ENCODE data around the gene PYCR2.

PYCR2 gene

GRCh38 chr1:225877580-225877979 lies 46.5 kb downstream of the PYCR2 start:
- in situ Hi-C loops (cut with HindIII; ENCODE audit: low sequenced_read_pairs), result no loop called here
- TF ChIP-seq, protein P1, sequence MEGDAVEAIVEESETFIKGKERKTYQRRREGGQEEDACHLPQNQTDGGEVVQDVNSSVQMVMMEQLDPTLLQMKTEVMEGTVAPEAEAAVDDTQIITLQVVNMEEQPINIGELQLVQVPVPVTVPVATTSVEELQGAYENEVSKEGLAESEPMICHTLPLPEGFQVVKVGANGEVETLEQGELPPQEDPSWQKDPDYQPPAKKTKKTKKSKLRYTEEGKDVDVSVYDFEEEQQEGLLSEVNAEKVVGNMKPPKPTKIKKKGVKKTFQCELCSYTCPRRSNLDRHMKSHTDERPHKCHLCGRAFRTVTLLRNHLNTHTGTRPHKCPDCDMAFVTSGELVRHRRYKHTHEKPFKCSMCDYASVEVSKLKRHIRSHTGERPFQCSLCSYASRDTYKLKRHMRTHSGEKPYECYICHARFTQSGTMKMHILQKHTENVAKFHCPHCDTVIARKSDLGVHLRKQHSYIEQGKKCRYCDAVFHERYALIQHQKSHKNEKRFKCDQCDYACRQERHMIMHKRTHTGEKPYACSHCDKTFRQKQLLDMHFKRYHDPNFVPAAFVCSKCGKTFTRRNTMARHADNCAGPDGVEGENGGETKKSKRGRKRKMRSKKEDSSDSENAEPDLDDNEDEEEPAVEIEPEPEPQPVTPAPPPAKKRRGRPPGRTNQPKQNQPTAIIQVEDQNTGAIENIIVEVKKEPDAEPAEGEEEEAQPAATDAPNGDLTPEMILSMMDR (IDR thresholded peaks at IDR 0.05; ENCODE audit: low read depth, low read length, missing control alignments), result peak; percentile 71
- DNase-seq (ENCODE audit: low read depth), result no peak
- no peak overlapping the region for H3K4me3 ChIP-seq (ENCODE audit: low read depth, low read length)

- in situ Hi-C loops (cut with HindIII; ENCODE audit: low sequenced_read_pairs), result no loop called here
- TF ChIP-seq, protein P1 (IDR thresholded peaks at IDR 0.05; ENCODE audit: low read depth, low read length, missing control alignments), result no peak
- no peak overlapping the region for H3K4me3 ChIP-seq (ENCODE audit: low read depth, low read length)
- no peak for DNase-seq (ENCODE audit: low read depth)
Measured at GRCh38 chr1:225876900-225877510, 47.0 kb downstream of the PYCR2 start.

GRCh38 chr1:225875044-225875815 lies 48.8 kb downstream of the PYCR2 start:
- TF ChIP-seq, protein P1 (IDR thresholded peaks at IDR 0.05; ENCODE audit: low read depth, low read length, missing control alignments), result no peak
- H3K4me3 ChIP-seq (ENCODE audit: low read depth, low read length), result no peak overlapping the region
- DNase-seq (ENCODE audit: low read depth), result no peak
- in situ Hi-C loops (cut with HindIII; ENCODE audit: low sequenced_read_pairs), result no loop called here

GRCh38 chr1:225874431-225874830 lies 49.6 kb downstream of the PYCR2 start:
- in situ Hi-C loops (cut with HindIII; ENCODE audit: low sequenced_read_pairs), result no loop called here
- TF ChIP-seq, protein P1 (IDR thresholded peaks at IDR 0.05; ENCODE audit: low read depth, low read length, missing control alignments), result no peak
- DNase-seq (ENCODE audit: low read depth), result no peak
- no peak overlapping the region for H3K4me3 ChIP-seq (ENCODE audit: low read depth, low read length)

DNA sequence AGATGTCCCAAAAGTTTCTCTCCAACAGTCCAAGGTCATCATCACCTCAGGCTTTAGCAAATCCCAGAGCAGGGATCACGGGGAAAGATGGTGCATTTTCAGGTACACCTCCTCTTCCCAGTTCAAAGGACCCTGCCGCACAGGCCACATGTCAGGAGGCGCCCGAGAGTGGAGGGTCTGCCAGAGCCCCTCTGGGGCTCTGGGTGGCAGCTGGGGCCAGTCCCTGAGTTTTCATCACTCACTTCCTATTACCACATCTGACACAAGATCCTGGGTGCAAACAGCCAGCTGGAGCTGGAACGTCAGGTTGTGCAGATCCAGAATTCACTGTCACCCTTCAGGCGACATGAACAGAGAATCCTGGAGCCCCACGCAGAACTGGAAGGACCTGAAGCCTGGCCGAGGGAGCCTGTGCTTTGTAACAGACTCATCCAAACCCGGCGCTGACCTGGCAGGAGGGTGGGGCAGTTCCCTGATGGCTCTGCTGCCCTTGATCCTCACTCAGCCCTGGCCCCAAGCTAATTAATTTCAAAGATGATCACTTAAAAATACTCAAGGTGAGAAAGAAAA lies 50.7 kb downstream of the PYCR2 start:
- in situ Hi-C loops (cut with HindIII; ENCODE audit: low sequenced_read_pairs), result no loop called here
- no peak overlapping the region for H3K4me3 ChIP-seq (ENCODE audit: low read depth, low read length)
- DNase-seq (ENCODE audit: low read depth), result no peak
- TF ChIP-seq, protein P1 (IDR thresholded peaks at IDR 0.05; ENCODE audit: low read depth, low read length, missing control alignments), result no peak

DNA sequence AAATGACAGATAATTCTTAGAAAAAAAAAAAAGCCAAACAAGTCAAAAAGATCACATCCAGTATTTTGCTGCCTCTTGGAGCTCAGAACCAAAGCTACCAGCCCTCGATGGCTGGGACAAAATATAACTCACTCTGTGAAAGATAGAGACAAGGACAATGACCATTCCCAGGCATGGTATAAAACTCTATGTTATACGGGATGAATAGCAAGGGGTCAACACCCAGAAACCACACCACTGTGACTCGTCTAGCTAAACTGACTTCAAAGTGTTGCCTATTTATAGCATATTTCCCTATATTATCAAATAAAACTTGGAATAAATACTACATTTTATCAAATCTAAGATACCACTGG lies 52.0 kb downstream of the PYCR2 start:
- in situ Hi-C loops (cut with HindIII; ENCODE audit: low sequenced_read_pairs), result no loop called here
- TF ChIP-seq, protein P1 (IDR thresholded peaks at IDR 0.05; ENCODE audit: low read depth, low read length, missing control alignments), result no peak
- no peak overlapping the region for H3K4me3 ChIP-seq (ENCODE audit: low read depth, low read length)
- DNase-seq (ENCODE audit: low read depth), result no peak

Data from astrocyte of the cerebellum (primary cell).